ENCODE results near the gene DNAH14.

DNA sequence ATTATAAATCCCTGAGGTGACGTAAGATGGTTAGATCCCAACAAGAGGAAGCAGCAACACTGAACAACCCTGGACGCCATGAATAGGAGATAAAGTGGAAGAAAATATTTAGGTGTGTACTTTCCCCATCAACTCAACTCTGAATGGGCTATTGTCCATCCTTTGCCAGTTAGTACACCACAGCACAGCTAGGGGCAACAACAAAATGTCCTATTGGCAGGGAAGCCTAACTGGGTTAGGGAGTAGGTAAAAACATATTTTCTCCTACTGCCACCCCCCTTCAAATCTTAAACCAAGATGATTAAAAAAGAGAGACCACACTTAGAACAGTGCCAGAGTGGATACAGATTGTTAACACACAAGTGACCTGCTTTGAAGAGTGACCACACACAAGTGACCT is 278.3 kb downstream of the DNAH14 start:
- TF ChIP-seq, protein P1, sequence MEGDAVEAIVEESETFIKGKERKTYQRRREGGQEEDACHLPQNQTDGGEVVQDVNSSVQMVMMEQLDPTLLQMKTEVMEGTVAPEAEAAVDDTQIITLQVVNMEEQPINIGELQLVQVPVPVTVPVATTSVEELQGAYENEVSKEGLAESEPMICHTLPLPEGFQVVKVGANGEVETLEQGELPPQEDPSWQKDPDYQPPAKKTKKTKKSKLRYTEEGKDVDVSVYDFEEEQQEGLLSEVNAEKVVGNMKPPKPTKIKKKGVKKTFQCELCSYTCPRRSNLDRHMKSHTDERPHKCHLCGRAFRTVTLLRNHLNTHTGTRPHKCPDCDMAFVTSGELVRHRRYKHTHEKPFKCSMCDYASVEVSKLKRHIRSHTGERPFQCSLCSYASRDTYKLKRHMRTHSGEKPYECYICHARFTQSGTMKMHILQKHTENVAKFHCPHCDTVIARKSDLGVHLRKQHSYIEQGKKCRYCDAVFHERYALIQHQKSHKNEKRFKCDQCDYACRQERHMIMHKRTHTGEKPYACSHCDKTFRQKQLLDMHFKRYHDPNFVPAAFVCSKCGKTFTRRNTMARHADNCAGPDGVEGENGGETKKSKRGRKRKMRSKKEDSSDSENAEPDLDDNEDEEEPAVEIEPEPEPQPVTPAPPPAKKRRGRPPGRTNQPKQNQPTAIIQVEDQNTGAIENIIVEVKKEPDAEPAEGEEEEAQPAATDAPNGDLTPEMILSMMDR (IDR thresholded peaks at IDR 0.05; ENCODE audit: low read length): no peak
- TF ChIP-seq EZH2 (optimal IDR thresholded peaks at IDR 0.05; ENCODE audit: low read depth, low read length) (no peak), EZH2phosphoT487 (IDR thresholded peaks at IDR 0.05; ENCODE audit: low read length) (no peak)

Data from MM.1S (cell line).